Non-pigmented ciliary epithelial cell (primary cell): ENCODE data around the gene ANTXRL.
"Not testable (repeated sequence)": the region's sequence is repeated elsewhere in the genome, so short reads cannot be mapped to it uniquely, and the experiment has no call there.

ENCODE experiments used
- DNase-seq: peaks from one replicate; pipeline ENCODE4 v3.0.0-alpha.2; 2010; ENCODE audit warnings: low read depth

The ANTXRL gene

GRCh38 chr10:46273506-46274477 lies 13.0 kb upstream of the ANTXRL start:
- DNase-seq: no peak

- no peak for DNase-seq
Measured at GRCh38 chr10:46277840-46278239, 9.0 kb upstream of the ANTXRL start.

GRCh38 chr10:46282421-46282831 lies 4.4 kb upstream of the ANTXRL start:
- not testable (repeated sequence) for DNase-seq

- DNase-seq: no peak
Measured at GRCh38 chr10:46282842-46283574, 3.8 kb upstream of the ANTXRL start.

GRCh38 chr10:46283580-46284285 lies 3.1 kb upstream of the ANTXRL start:
- no peak for DNase-seq

GRCh38 chr10:46284286-46285229 lies 2.2 kb upstream of the ANTXRL start:
- DNase-seq: no peak

- no peak for DNase-seq
Measured at GRCh38 chr10:46285300-46285699, 1.5 kb upstream of the ANTXRL start.

GRCh38 chr10:46285966-46286620 lies 704 bp upstream of the ANTXRL start:
- no peak for DNase-seq

GRCh38 chr10:46287846-46288477 lies 1.2 kb downstream of the ANTXRL start:
- no peak for DNase-seq

GRCh38 chr10:46288601-46289206 lies 1.9 kb downstream of the ANTXRL start:
- no peak for DNase-seq

- no peak for DNase-seq
Measured at GRCh38 chr10:46289209-46289810, 2.5 kb downstream of the ANTXRL start.

GRCh38 chr10:46290101-46290886 lies 3.5 kb downstream of the ANTXRL start:
- no peak for DNase-seq

- no peak for DNase-seq
Measured at GRCh38 chr10:46291817-46292572, 5.2 kb downstream of the ANTXRL start.

GRCh38 chr10:46292573-46293023 lies 5.8 kb downstream of the ANTXRL start:
- no peak for DNase-seq

GRCh38 chr10:46293228-46293627 lies 6.4 kb downstream of the ANTXRL start:
- no peak for DNase-seq

GRCh38 chr10:46293832-46294640 lies 7.2 kb downstream of the ANTXRL start:
- DNase-seq: no peak
